HEK293 (cell line): ENCODE data around the gene TMEM37.

Experiments
- CTCF ChIA-PET: fragments of 350-600 bp; formaldehyde crosslinking; extraction: SDS; loops from one replicate; lab custom pipeline; 2021; ENCODE audit warnings: antibody characterized with exemption; lab: Yijun Ruan, JAX
- POLR2A ChIA-PET: fragments of 300-600 bp; formaldehyde crosslinking; extraction: SDS; loops from one replicate; lab custom pipeline; 2020; ENCODE audit warnings: antibody characterized with exemption, inconsistent platforms; lab: Yijun Ruan, JAX
- H3K27ac ChIP-seq: fragments of 200-500 bp; sonication (Bioruptor generic); 2 replicates; pipeline ENCODE4 v1.5.1; 2014; ENCODE audit warnings: low read depth, low read length, control low read depth, inconsistent platforms; ENCODE audit errors: extremely low read depth
- H3K36me3 ChIP-seq, 2 experiments: fragments of 200-500 bp in 1 of 2; sonication (Bioruptor generic) in 1 of 2; 1 replicate in 1 of 2; 2 replicates in 1 of 2; pipeline ENCODE4 v1.5.1; 2014 to 2017; ENCODE audit warnings: inconsistent platforms in 2 of 2, low read length in 2 of 2; ENCODE audit not compliant: control insufficient read depth in 2 of 2, insufficient read depth in 1 of 2
- H3K4me1 ChIP-seq: fragments of 200-500 bp; sonication (Bioruptor generic); 2 replicates; pipeline ENCODE4 v1.5.1; 2014; ENCODE audit warnings: mild to moderate bottlenecking, low read length, inconsistent platforms; ENCODE audit not compliant: control insufficient read depth, insufficient read depth
- H3K4me3 ChIP-seq: 2 replicates; pipeline ENCODE4 v1.5.1; 2011; ENCODE audit warnings: low read depth, mild to moderate bottlenecking, control low read depth, low read length, moderate library complexity
- H3K9me3 ChIP-seq: fragments of 200-500 bp; sonication (Bioruptor generic); 2 replicates; pipeline ENCODE4 v1.5.1; 2014; ENCODE audit warnings: low read depth, low read length, inconsistent platforms; ENCODE audit not compliant: control insufficient read depth, insufficient read depth
- EGR2 ChIP-seq: fragments of 450-650 bp; formaldehyde crosslinking; IDR thresholded peaks from 2 replicates; pipeline ENCODE4 v1.5.1; 2016; ENCODE audit warnings: low read depth, missing biosample characterization, missing genetic modification characterization
- GLIS2 ChIP-seq: fragments of 450-650 bp; formaldehyde crosslinking; IDR thresholded peaks from 2 replicates; pipeline ENCODE4 v1.5.1; 2016; ENCODE audit warnings: missing biosample characterization, missing genetic modification characterization
- HOXA7 ChIP-seq: sonication (generic); formaldehyde crosslinking; IDR thresholded peaks from 2 replicates; pipeline ENCODE4 v1.8.1; 2022; ENCODE audit warnings: missing genetic modification reagents, borderline replicate concordance
- HOXC10 ChIP-seq: sonication (generic); formaldehyde crosslinking; IDR thresholded peaks from 2 replicates; pipeline ENCODE4 v1.8.1; 2023; ENCODE audit warnings: mild to moderate bottlenecking, missing genetic modification reagents
- KLF10 ChIP-seq: fragments of 450-650 bp; IDR thresholded peaks from 2 replicates; pipeline ENCODE4 v1.5.1; 2018; ENCODE audit warnings: missing biosample characterization, mild to moderate bottlenecking, missing genetic modification characterization
- MYNN ChIP-seq: fragments of 450-650 bp; formaldehyde crosslinking; IDR thresholded peaks from 2 replicates; pipeline ENCODE4 v1.5.1; 2016; ENCODE audit warnings: missing biosample characterization, missing genetic modification characterization, borderline replicate concordance
- PRDM1 ChIP-seq: fragments of 450-650 bp; formaldehyde crosslinking; IDR thresholded peaks from 2 replicates; pipeline ENCODE4; 2016; ENCODE audit warnings: missing biosample characterization, missing genetic modification characterization
- ZBTB10 ChIP-seq: fragments of 450-650 bp; formaldehyde crosslinking; IDR thresholded peaks from 2 replicates; pipeline ENCODE4 v1.5.1; 2016; ENCODE audit warnings: missing biosample characterization, missing genetic modification characterization
- ZBTB8A ChIP-seq: fragments of 450-650 bp; formaldehyde crosslinking; IDR thresholded peaks from 2 replicates; pipeline ENCODE4 v1.5.1; 2016; ENCODE audit warnings: missing biosample characterization, missing genetic modification characterization
- ZFHX2 ChIP-seq: fragments of 450-650 bp; formaldehyde crosslinking; conservative IDR thresholded peaks from 2 replicates; pipeline ENCODE4 v1.5.1; 2016; ENCODE audit warnings: missing biosample characterization, missing genetic modification characterization
- ZNF10 ChIP-seq: fragments of 450-650 bp; formaldehyde crosslinking; IDR thresholded peaks from 2 replicates; pipeline ENCODE4 v1.5.1; 2017; ENCODE audit warnings: missing biosample characterization, missing genetic modification characterization
- ZNF121 ChIP-seq: fragments of 450-650 bp; formaldehyde crosslinking; IDR thresholded peaks from 2 replicates; pipeline ENCODE4 v1.5.1; 2016; ENCODE audit warnings: missing biosample characterization, missing genetic modification characterization
- ZNF133 ChIP-seq: fragments of 450-650 bp; formaldehyde crosslinking; IDR thresholded peaks from 2 replicates; pipeline ENCODE4 v1.5.1; 2016; ENCODE audit warnings: missing biosample characterization, missing genetic modification characterization
- ZNF138 ChIP-seq: fragments of 450-650 bp; formaldehyde crosslinking; IDR thresholded peaks from 2 replicates; pipeline ENCODE4 v1.5.1; 2016; ENCODE audit warnings: missing biosample characterization, missing genetic modification characterization, borderline replicate concordance
- ZNF324 ChIP-seq: fragments of 450-650 bp; formaldehyde crosslinking; IDR thresholded peaks from 2 replicates; pipeline ENCODE4 v1.5.1; 2016; ENCODE audit warnings: missing biosample characterization, missing genetic modification characterization
- ZNF354C ChIP-seq: fragments of 450-650 bp; formaldehyde crosslinking; IDR thresholded peaks from 2 replicates; pipeline ENCODE4 v1.5.1; 2016; ENCODE audit warnings: missing biosample characterization, missing genetic modification characterization, low read depth, borderline replicate concordance
- ZNF362 ChIP-seq: fragments of 450-650 bp; formaldehyde crosslinking; IDR thresholded peaks from 2 replicates; pipeline ENCODE4 v1.5.1; 2016; ENCODE audit warnings: missing biosample characterization, missing genetic modification characterization
- ZNF37A ChIP-seq: fragments of 450-650 bp; IDR thresholded peaks from 2 replicates; pipeline ENCODE4 v1.5.1; 2018; ENCODE audit warnings: missing biosample characterization, missing genetic modification characterization
- ZNF404 ChIP-seq: fragments of 450-650 bp; formaldehyde crosslinking; IDR thresholded peaks from 2 replicates; pipeline ENCODE4 v1.5.1; 2017; ENCODE audit warnings: missing biosample characterization, missing genetic modification characterization
- ZNF449 ChIP-seq: fragments of 450-650 bp; formaldehyde crosslinking; IDR thresholded peaks from 2 replicates; pipeline ENCODE4 v1.5.1; 2017; ENCODE audit warnings: missing biosample characterization, mild to moderate bottlenecking, missing genetic modification characterization, moderate library complexity
- ZNF548 ChIP-seq: fragments of 450-650 bp; formaldehyde crosslinking; IDR thresholded peaks from 2 replicates; pipeline ENCODE4 v1.5.1; 2016; ENCODE audit warnings: missing biosample characterization, missing genetic modification characterization
- ZNF600 ChIP-seq: fragments of 450-650 bp; formaldehyde crosslinking; IDR thresholded peaks from 2 replicates; pipeline ENCODE4 v1.5.1; 2016; ENCODE audit warnings: missing biosample characterization, missing genetic modification characterization
- ZNF623 ChIP-seq: fragments of 450-650 bp; formaldehyde crosslinking; IDR thresholded peaks from 2 replicates; pipeline ENCODE4 v1.5.1; 2016; ENCODE audit warnings: missing biosample characterization, missing genetic modification characterization
- ZNF747 ChIP-seq: fragments of 450-650 bp; formaldehyde crosslinking; IDR thresholded peaks from 2 replicates; pipeline ENCODE4 v1.5.1; 2016; ENCODE audit warnings: missing biosample characterization, missing genetic modification characterization
- ZNF837 ChIP-seq: fragments of 450-650 bp; formaldehyde crosslinking; IDR thresholded peaks from 2 replicates; pipeline ENCODE4 v1.5.1; 2016; ENCODE audit warnings: missing biosample characterization, missing genetic modification characterization
- ZXDB ChIP-seq: fragments of 450-650 bp; formaldehyde crosslinking; IDR thresholded peaks from 2 replicates; pipeline ENCODE4 v1.5.1; 2016; ENCODE audit warnings: missing biosample characterization, missing genetic modification characterization
- TF ChIP-seq, protein P1 (sequence below): fragments of 450-650 bp; IDR thresholded peaks from 2 replicates; pipeline ENCODE4 v1.5.1; 2018; ENCODE audit warnings: missing biosample characterization, missing genetic modification characterization

Gene TMEM37

GRCh38 chr2:119440873-119441272, 9.2 kb downstream of the TMEM37 start:
- POLR2A ChIA-PET: interaction anchor here (1.3 kb wide), 1 partner anchor 9 kb away, joined by 4 read pairs; the partner anchor contains the start of gene TMEM37
- CTCF ChIA-PET: interaction anchor here (1.5 kb wide), 1 partner anchor 35 kb away, joined by 7 read pairs; no protein-coding TSS in a partner anchor
- H3K9me3 ChIP-seq: no peaks in the 10 kb centered on the region
- H3K4me1 ChIP-seq: no peaks in the 10 kb centered on the region
- H3K36me3 ChIP-seq: peaks cover 0 to 6% of the 10 kb centered on the region in 2 experiments; a peak in 1 of 3 replicates
- no peak overlapping the region for H3K27ac ChIP-seq
- no peak for TF ChIP-seq GLIS2 (tag by site-specific recombination)
- TF ChIP-seq ZNF404: no peak
- no peak for TF ChIP-seq ZNF623 (tag by site-specific recombination)
- no peak for TF ChIP-seq ZNF10 (tag by site-specific recombination)
- no peak for TF ChIP-seq ZNF121 (tag by site-specific recombination)
- no peak for TF ChIP-seq HOXC10 (CRISPR knock-in tag)
- TF ChIP-seq ZNF354C (tag by site-specific recombination): no peak
- no peak for TF ChIP-seq ZBTB8A
- TF ChIP-seq, protein P1, sequence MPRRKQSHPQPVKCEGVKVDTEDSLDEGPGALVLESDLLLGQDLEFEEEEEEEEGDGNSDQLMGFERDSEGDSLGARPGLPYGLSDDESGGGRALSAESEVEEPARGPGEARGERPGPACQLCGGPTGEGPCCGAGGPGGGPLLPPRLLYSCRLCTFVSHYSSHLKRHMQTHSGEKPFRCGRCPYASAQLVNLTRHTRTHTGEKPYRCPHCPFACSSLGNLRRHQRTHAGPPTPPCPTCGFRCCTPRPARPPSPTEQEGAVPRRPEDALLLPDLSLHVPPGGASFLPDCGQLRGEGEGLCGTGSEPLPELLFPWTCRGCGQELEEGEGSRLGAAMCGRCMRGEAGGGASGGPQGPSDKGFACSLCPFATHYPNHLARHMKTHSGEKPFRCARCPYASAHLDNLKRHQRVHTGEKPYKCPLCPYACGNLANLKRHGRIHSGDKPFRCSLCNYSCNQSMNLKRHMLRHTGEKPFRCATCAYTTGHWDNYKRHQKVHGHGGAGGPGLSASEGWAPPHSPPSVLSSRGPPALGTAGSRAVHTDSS: no peak
- H3K4me3 ChIP-seq: no peak overlapping the region

DNA sequence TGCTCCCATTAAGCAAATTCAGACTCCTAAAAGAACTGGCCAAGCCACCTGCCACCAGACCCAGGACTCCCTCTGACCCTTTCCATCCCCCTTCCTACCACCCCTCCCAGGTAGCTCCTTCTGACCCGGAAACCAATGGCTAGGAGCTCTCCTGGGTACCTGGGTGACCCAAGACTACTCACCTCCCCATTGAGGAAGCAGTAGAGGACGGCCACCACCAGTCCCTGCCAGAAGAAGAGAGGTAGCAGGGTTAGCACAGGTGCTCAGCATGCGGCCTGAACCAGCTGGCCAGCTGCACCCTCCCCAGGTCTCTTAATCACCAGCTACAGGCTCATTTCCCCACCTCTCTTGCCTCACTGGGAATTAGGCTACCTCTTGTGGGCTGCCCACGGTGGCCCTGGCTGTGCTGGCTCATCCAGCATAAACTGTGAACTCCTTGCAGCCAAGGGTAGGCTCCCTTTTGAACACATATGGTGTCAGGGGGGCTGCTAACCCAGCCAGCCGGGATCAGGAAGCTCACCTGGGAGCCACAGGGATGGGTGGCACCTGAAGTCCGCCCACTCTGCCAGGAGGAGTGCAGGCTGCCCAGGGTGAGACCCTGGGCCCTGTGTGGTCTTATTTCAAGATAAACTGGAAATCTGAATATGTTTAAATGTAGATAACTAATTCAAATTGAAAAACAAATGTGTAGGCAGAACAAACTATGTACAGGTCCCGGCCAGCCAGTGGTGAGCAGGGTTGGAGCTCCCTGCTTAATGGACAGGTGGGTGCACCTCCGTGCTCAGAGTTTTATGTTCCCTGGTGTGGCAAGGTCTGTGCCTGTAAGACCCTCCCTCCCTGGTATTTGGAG, 9.9 kb downstream of the TMEM37 start:
- Histone ChIP-seq H3K36me3 (peaks cover 0 to 6% of the 10 kb centered on the region in 2 experiments; a peak in 1 of 3 replicates), H3K27ac (no peak overlapping the region), H3K4me1 (no peaks in the 10 kb centered on the region), H3K9me3 (no peaks in the 10 kb centered on the region), H3K4me3 (no peak overlapping the region)
- ChIA-PET CTCF (interaction anchor here (1.5 kb wide), 2 partner anchors 34 to 35 kb away, joined by 4 to 7 read pairs; no protein-coding TSS in a partner anchor), POLR2A (interaction anchor here (1.3 kb wide), 1 partner anchor 10 kb away, joined by 4 read pairs; the partner anchor contains the start of gene TMEM37)
- TF ChIP-seq, protein P1: no peak
- TF ChIP-seq ZNF548 (tag by site-specific recombination): no peak
- TF ChIP-seq MYNN (tag by site-specific recombination): no peak
- TF ChIP-seq ZXDB (tag by site-specific recombination): no peak
- no peak for TF ChIP-seq ZNF747 (tag by site-specific recombination)
- TF ChIP-seq KLF10: no peak
- TF ChIP-seq ZNF138 (tag by site-specific recombination): no peak
- TF ChIP-seq ZNF449 (tag by site-specific recombination): no peak
- no peak for TF ChIP-seq ZFHX2 (tag by site-specific recombination)
- no peak for TF ChIP-seq ZNF362
- TF ChIP-seq EGR2 (tag by site-specific recombination): no peak
- TF ChIP-seq ZNF37A (tag by site-specific recombination): no peak
- TF ChIP-seq ZNF324 (tag by site-specific recombination): no peak
- no peak for TF ChIP-seq ZNF121 (tag by site-specific recombination)
- TF ChIP-seq ZNF133 (tag by site-specific recombination): no peak
- TF ChIP-seq ZBTB10 (tag by site-specific recombination): no peak
- no peak for TF ChIP-seq ZNF600 (tag by site-specific recombination)
- no peak for TF ChIP-seq PRDM1 (tag by site-specific recombination)
- no peak for TF ChIP-seq HOXA7
- no peak for TF ChIP-seq ZNF837 (tag by site-specific recombination)
